SK-N-SH treated with all-trans-retinoic acid at 6 μM for 48 hours (cell line): ENCODE results near the gene CDKN3.

Experiments
- ATAC-seq: fragments of 200-7000 bp; cut with Tn5 transposase; 3 replicates; pipeline ENCODE4 v1.9.1; 2020; ENCODE audit warnings: mild to moderate bottlenecking, moderate library complexity
- ARNTL ChIP-seq: fragments of 450-650 bp; formaldehyde crosslinking; IDR thresholded peaks from 2 replicates; pipeline ENCODE4 v1.5.0; 2020; ENCODE audit warnings: low read depth, mild to moderate bottlenecking, moderate library complexity, borderline replicate concordance
- BACH2 ChIP-seq: fragments of 250-450 bp; sonication (Bioruptor Pico); IDR thresholded peaks from 2 replicates; pipeline ENCODE4 v1.9.0; 2021; ENCODE audit warnings: mild to moderate bottlenecking, borderline replicate concordance
- CSDC2 ChIP-seq: fragments of 250-450 bp; sonication (Bioruptor Pico); IDR thresholded peaks from 2 replicates; pipeline ENCODE4 v1.5.0; 2020; ENCODE audit warnings: mild to moderate bottlenecking, moderate library complexity
- ESRRG ChIP-seq: fragments of 250-450 bp; sonication (Bioruptor Pico); IDR thresholded peaks from 2 replicates; pipeline ENCODE4 v1.6.1; 2021; ENCODE audit warnings: mild to moderate bottlenecking
- GLIS3 ChIP-seq: fragments of 250-450 bp; sonication (Bioruptor Pico); IDR thresholded peaks from 2 replicates; pipeline ENCODE4 v1.5.0; 2020; ENCODE audit warnings: mild to moderate bottlenecking, moderate library complexity
- ISL1 ChIP-seq: fragments of 250-450 bp; sonication (Bioruptor Pico); IDR thresholded peaks from 2 replicates; pipeline ENCODE4 v2.1.2; 2022; ENCODE audit warnings: mild to moderate bottlenecking, moderate library complexity
- RARB ChIP-seq: fragments of 250-450 bp; sonication (Bioruptor Pico); IDR thresholded peaks from 2 replicates; pipeline ENCODE4 v1.8.0; 2021; ENCODE audit warnings: mild to moderate bottlenecking, moderate library complexity
- SNAI2 ChIP-seq: fragments of 250-450 bp; sonication (Bioruptor Pico); IDR thresholded peaks from 2 replicates; pipeline ENCODE4 v1.5.0; 2020; ENCODE audit warnings: mild to moderate bottlenecking, moderate library complexity
- ZC3H10 ChIP-seq: fragments of 250-450 bp; sonication (Bioruptor Pico); IDR thresholded peaks from 2 replicates; pipeline ENCODE4 v1.5.1; 2021; ENCODE audit warnings: mild to moderate bottlenecking, moderate library complexity
- ZFP30 ChIP-seq: fragments of 450-650 bp; formaldehyde crosslinking; IDR thresholded peaks from 2 replicates; pipeline ENCODE4 v1.5.0; 2022; ENCODE audit warnings: mild to moderate bottlenecking, moderate library complexity
- ZNF565 ChIP-seq: fragments of 450-650 bp; formaldehyde crosslinking; conservative IDR thresholded peaks from 2 replicates; pipeline ENCODE4 v1.5.0; 2020; ENCODE audit warnings: low read depth, mild to moderate bottlenecking, moderate library complexity
- ZNF8 ChIP-seq: fragments of 450-650 bp; formaldehyde crosslinking; IDR thresholded peaks from 2 replicates; pipeline ENCODE4 v1.5.0; 2020; ENCODE audit warnings: mild to moderate bottlenecking, moderate library complexity
- TF ChIP-seq, protein P1 (sequence below): fragments of 250-450 bp; sonication (Bioruptor Pico); IDR thresholded peaks from 2 replicates; pipeline ENCODE4 v1.5.1; 2020; ENCODE audit warnings: low read depth, mild to moderate bottlenecking, moderate library complexity
- TF ChIP-seq, protein P2 (sequence below): fragments of 250-450 bp; sonication (Bioruptor Pico); IDR thresholded peaks from 2 replicates; pipeline ENCODE4 v1.5.0; 2020; ENCODE audit warnings: mild to moderate bottlenecking, moderate library complexity
- TF ChIP-seq, protein P3 (sequence below): fragments of 250-450 bp; sonication (Bioruptor Pico); IDR thresholded peaks from 2 replicates; pipeline ENCODE4 v1.8.0; 2020; ENCODE audit warnings: mild to moderate bottlenecking, moderate library complexity, borderline replicate concordance
- TF ChIP-seq, protein P4 (sequence below): fragments of 250-450 bp; sonication (Bioruptor Pico); IDR thresholded peaks from 2 replicates; pipeline ENCODE4 v1.8.0; 2021; ENCODE audit warnings: low read depth, mild to moderate bottlenecking, moderate library complexity, borderline replicate concordance
- TF ChIP-seq, protein P5 (sequence below): fragments of 250-450 bp; sonication (Bioruptor Pico); IDR thresholded peaks from 2 replicates; pipeline ENCODE4 v1.5.1; 2021; ENCODE audit warnings: mild to moderate bottlenecking, moderate library complexity

The CDKN3 gene

DNA sequence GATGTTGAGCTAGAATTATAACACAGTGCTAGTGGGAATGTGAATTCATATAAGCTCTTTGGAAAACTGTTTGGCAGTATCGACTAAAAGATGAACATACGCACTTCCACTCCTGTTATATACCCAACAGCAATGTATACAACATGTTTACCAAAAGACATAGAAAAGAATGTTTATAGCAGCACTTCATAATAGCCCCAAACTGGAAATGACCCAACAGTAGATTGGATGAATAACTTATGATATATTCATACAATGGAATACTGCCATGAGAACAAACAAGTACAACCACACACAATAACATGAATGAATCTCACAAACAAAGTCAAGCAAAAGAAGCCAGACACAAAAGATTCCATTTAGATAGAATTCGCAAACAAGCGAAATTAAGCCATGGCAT lies 28.5 kb upstream of the CDKN3 start:
- no peak for TF ChIP-seq ZNF8 (CRISPR knock-in tag)
- no peak for TF ChIP-seq SNAI2
- no peak for TF ChIP-seq RARB (CRISPR knock-in tag)
- TF ChIP-seq ZFP30: no peak
- TF ChIP-seq, all 23 proteins: peak for 0
- no peak for ATAC-seq

DNA sequence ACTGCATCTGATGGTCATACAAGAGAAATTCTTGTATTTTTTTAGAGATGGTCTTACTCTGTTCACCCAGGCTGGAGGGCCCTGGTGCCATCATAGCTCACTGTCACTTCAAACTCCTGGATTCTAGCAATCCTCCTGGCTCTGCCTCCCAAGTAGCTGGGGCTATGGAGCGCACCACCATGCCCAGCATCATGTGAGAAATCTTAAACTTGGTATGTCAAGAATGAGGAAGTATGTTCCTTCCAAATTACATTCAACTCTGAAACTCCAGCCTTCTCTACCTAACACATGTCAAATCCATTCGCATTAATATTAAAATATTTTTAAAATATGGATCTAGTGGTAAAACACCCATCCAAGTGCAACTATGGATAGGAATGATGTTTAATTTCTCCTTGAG lies 27.5 kb upstream of the CDKN3 start:
- no peak for ATAC-seq
- no peak for TF ChIP-seq SNAI2

DNA sequence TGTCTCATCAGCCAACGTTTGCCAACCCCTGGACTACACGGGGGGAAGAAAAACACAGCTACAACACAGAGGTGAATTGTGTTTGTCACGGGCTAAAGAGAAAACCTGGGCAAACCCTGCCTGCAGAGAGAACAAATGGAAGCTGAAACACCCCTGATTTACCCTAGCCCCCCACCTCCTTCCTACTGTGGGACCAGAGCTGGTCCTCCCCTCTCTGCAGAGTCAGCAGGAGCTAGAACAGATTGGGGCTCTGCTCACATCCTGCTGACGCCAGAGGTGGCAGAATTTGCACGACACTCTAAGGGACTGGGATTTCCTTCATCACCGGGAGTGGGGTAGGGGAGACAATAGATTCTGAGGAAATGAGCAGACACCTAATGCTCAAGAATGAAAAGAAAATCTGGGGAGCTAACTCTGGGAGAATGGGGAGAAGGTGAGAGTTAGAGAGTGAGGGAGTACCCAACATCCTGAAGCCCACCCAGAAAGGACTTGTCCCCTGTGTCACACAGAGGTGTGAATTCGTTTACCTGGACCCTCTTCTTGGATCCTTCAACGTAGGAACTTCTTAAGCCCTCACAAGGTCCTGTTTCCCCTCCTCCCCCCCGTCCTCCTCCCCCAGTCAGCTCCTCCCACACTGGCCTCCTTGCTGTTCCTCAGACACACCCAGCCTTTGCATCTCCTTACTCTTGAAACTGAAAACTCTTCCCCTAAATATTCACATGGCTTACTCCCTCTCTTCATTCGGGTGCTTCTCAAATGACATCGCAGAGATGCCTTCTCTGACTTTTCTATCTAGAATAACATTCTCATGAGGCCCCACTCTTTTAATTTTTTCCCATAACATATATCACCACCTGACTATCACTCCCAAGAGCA lies 26.2 kb upstream of the CDKN3 start:
- TF ChIP-seq ISL1 (CRISPR knock-in tag) (no peak), ZC3H10 (CRISPR knock-in tag) (no peak), CSDC2 (CRISPR knock-in tag) (no peak), ARNTL (CRISPR knock-in tag) (no peak), ZNF8 (CRISPR knock-in tag) (no peak), ZNF565 (CRISPR knock-in tag) (no peak), RARB (CRISPR knock-in tag) (no peak), ESRRG (CRISPR knock-in tag) (no peak), GLIS3 (CRISPR knock-in tag) (no peak)
- TF ChIP-seq, protein P1, sequence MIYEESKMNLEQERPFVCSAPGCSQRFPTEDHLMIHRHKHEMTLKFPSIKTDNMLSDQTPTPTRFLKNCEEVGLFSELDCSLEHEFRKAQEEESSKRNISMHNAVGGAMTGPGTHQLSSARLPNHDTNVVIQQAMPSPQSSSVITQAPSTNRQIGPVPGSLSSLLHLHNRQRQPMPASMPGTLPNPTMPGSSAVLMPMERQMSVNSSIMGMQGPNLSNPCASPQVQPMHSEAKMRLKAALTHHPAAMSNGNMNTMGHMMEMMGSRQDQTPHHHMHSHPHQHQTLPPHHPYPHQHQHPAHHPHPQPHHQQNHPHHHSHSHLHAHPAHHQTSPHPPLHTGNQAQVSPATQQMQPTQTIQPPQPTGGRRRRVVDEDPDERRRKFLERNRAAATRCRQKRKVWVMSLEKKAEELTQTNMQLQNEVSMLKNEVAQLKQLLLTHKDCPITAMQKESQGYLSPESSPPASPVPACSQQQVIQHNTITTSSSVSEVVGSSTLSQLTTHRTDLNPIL: no peak
- TF ChIP-seq, protein P2, sequence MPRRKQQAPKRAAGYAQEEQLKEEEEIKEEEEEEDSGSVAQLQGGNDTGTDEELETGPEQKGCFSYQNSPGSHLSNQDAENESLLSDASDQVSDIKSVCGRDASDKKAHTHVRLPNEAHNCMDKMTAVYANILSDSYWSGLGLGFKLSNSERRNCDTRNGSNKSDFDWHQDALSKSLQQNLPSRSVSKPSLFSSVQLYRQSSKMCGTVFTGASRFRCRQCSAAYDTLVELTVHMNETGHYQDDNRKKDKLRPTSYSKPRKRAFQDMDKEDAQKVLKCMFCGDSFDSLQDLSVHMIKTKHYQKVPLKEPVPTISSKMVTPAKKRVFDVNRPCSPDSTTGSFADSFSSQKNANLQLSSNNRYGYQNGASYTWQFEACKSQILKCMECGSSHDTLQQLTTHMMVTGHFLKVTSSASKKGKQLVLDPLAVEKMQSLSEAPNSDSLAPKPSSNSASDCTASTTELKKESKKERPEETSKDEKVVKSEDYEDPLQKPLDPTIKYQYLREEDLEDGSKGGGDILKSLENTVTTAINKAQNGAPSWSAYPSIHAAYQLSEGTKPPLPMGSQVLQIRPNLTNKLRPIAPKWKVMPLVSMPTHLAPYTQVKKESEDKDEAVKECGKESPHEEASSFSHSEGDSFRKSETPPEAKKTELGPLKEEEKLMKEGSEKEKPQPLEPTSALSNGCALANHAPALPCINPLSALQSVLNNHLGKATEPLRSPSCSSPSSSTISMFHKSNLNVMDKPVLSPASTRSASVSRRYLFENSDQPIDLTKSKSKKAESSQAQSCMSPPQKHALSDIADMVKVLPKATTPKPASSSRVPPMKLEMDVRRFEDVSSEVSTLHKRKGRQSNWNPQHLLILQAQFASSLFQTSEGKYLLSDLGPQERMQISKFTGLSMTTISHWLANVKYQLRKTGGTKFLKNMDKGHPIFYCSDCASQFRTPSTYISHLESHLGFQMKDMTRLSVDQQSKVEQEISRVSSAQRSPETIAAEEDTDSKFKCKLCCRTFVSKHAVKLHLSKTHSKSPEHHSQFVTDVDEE (CRISPR knock-in tag): no peak
- no peak for ATAC-seq

DNA sequence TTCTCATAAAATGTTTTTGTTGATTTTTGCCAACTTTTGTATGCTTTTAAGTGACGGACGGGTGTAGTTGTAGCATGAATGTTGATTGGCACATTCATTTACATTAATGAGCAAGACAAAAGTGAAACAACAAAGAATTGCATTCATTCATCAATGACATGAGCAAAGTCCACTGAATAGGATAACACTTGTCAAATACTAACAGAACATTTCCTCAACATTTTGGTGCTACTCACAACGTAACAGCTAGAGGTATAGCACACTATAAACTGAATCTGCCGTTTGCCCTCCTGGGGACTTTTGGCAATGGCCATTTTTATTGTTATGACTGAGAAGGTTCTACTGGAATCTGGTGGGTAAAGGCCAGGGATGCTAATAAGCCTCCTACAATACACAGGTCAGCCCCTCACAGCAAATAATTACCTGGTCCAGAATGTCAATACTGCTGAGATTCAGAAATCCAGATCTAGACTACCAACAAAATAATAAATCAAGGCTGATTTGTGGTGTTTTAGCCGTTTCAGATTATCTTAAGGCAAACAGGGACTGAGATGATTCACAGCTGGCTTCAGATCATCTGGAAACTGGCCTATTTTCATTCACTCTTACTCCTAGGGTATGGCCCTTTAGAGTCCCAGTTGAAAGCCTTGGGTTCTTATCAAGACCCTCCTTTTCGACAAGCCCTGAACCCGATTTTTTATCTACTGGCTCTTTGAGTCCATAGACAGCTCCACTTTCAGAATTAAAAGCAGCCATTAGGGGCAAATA lies 22.5 kb upstream of the CDKN3 start:
- no peak for ATAC-seq
- TF ChIP-seq, protein P2 (CRISPR knock-in tag): no peak
- TF ChIP-seq, protein P3, sequence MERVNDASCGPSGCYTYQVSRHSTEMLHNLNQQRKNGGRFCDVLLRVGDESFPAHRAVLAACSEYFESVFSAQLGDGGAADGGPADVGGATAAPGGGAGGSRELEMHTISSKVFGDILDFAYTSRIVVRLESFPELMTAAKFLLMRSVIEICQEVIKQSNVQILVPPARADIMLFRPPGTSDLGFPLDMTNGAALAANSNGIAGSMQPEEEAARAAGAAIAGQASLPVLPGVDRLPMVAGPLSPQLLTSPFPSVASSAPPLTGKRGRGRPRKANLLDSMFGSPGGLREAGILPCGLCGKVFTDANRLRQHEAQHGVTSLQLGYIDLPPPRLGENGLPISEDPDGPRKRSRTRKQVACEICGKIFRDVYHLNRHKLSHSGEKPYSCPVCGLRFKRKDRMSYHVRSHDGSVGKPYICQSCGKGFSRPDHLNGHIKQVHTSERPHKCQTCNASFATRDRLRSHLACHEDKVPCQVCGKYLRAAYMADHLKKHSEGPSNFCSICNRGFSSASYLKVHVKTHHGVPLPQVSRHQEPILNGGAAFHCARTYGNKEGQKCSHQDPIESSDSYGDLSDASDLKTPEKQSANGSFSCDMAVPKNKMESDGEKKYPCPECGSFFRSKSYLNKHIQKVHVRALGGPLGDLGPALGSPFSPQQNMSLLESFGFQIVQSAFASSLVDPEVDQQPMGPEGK (CRISPR knock-in tag): no peak
- TF ChIP-seq ZC3H10 (CRISPR knock-in tag) (no peak), ESRRG (CRISPR knock-in tag) (no peak), ARNTL (CRISPR knock-in tag) (no peak), BACH2 (CRISPR knock-in tag) (no peak), GLIS3 (CRISPR knock-in tag) (no peak), ISL1 (CRISPR knock-in tag) (no peak), RARB (CRISPR knock-in tag) (no peak), SNAI2 (no peak)
- TF ChIP-seq, protein P4, sequence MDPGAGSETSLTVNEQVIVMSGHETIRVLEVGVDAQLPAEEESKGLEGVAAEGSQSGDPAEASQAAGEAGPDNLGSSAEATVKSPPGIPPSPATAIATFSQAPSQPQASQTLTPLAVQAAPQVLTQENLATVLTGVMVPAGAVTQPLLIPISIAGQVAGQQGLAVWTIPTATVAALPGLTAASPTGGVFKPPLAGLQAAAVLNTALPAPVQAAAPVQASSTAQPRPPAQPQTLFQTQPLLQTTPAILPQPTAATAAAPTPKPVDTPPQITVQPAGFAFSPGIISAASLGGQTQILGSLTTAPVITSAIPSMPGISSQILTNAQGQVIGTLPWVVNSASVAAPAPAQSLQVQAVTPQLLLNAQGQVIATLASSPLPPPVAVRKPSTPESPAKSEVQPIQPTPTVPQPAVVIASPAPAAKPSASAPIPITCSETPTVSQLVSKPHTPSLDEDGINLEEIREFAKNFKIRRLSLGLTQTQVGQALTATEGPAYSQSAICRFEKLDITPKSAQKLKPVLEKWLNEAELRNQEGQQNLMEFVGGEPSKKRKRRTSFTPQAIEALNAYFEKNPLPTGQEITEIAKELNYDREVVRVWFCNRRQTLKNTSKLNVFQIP (CRISPR knock-in tag): no peak
- TF ChIP-seq, protein P5, sequence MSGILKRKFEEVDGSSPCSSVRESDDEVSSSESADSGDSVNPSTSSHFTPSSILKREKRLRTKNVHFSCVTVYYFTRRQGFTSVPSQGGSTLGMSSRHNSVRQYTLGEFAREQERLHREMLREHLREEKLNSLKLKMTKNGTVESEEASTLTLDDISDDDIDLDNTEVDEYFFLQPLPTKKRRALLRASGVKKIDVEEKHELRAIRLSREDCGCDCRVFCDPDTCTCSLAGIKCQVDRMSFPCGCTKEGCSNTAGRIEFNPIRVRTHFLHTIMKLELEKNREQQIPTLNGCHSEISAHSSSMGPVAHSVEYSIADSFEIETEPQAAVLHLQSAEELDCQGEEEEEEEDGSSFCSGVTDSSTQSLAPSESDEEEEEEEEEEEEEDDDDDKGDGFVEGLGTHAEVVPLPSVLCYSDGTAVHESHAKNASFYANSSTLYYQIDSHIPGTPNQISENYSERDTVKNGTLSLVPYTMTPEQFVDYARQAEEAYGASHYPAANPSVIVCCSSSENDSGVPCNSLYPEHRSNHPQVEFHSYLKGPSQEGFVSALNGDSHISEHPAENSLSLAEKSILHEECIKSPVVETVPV (CRISPR knock-in tag): no peak
